ENCODE measurements around the gene TRANK1. TPM values are rescaled to one million over a fixed set of nuclear protein-coding genes. Genes with fewer than 3 reads are reported as not detected.

The TRANK1 gene
- total RNA-seq, 1 experiment from 2014 or later, result 1.1 TPM

- Histone ChIP-seq H3K4me2 (ENCODE audit: low read length) (peak overlapping the region; percentile 41), H4K20me1 (ENCODE audit: insufficient read depth) (no peaks in the 10 kb centered on the region), H3K9me2 (ENCODE audit: insufficient read depth) (no peaks in the 10 kb centered on the region), H3K27ac (ENCODE audit: low read depth, low read length) (no peak overlapping the region), H2AFZ (ENCODE audit: low read depth, low read length, poor library complexity, severe bottlenecking) (no peak overlapping the region), H3K9ac (ENCODE audit: low read length) (no peak overlapping the region), H3K4me3 (replicated peaks in 1 of 2; ENCODE audit: low read depth in 1 of 2, low read length in 2 of 2) (peak overlapping the region in 1 of 2 experiments; percentile 4; a peak in 1 of 4 replicates), H3K79me2 (ENCODE audit: insufficient read depth, low read length) (no peaks in the 10 kb centered on the region), H3K27me3 (ENCODE audit: insufficient read depth, low read length) (no peaks in the 10 kb centered on the region), H3K36me3 (ENCODE audit: control insufficient read depth in 1 of 2, insufficient read depth in 2 of 2, low read length in 2 of 2) (no peaks in the 10 kb centered on the region), H3K4me1 (ENCODE audit: control insufficient read depth in 1 of 2, insufficient read depth in 2 of 2, low read length in 2 of 2) (peaks cover 0 to 4% of the 10 kb centered on the region in 2 experiments; a peak in 1 of 4 replicates), H3K9me3 (ENCODE audit: control insufficient read depth in 1 of 2, insufficient read depth in 1 of 2, low read depth in 1 of 2, low read length in 2 of 2) (no peaks in the 10 kb centered on the region)
- no peak for TF ChIP-seq EGR1 (IDR thresholded peaks at IDR 0.05; ENCODE audit: low read depth)
- no peak for TF ChIP-seq CBX3 (IDR thresholded peaks at IDR 0.05; ENCODE audit: low read depth)
- TF ChIP-seq JUND (IDR thresholded peaks at IDR 0.05), result no peak
- no peak for TF ChIP-seq FOSL1 (IDR thresholded peaks at IDR 0.05; ENCODE audit: low read depth)
- TF ChIP-seq, protein P1, sequence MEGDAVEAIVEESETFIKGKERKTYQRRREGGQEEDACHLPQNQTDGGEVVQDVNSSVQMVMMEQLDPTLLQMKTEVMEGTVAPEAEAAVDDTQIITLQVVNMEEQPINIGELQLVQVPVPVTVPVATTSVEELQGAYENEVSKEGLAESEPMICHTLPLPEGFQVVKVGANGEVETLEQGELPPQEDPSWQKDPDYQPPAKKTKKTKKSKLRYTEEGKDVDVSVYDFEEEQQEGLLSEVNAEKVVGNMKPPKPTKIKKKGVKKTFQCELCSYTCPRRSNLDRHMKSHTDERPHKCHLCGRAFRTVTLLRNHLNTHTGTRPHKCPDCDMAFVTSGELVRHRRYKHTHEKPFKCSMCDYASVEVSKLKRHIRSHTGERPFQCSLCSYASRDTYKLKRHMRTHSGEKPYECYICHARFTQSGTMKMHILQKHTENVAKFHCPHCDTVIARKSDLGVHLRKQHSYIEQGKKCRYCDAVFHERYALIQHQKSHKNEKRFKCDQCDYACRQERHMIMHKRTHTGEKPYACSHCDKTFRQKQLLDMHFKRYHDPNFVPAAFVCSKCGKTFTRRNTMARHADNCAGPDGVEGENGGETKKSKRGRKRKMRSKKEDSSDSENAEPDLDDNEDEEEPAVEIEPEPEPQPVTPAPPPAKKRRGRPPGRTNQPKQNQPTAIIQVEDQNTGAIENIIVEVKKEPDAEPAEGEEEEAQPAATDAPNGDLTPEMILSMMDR (IDR thresholded peaks at IDR 0.05 in 2 of 3, conservative IDR thresholded peaks at IDR 0.05 in 1 of 3; ENCODE audit: borderline replicate concordance in 1 of 3, insufficient read depth in 1 of 3, low read depth in 2 of 3, low read length in 2 of 3), result no peak
- no peak for TF ChIP-seq SP1 (IDR thresholded peaks at IDR 0.05; ENCODE audit: low read depth)
- TF ChIP-seq ZNF274 (IDR thresholded peaks at IDR 0.05; ENCODE audit: low read depth, low read length), result no peak
- no peak for TF ChIP-seq POLR2AphosphoS5 (IDR thresholded peaks at IDR 0.05; ENCODE audit: low read depth, low read length)
- TF ChIP-seq, protein P2, sequence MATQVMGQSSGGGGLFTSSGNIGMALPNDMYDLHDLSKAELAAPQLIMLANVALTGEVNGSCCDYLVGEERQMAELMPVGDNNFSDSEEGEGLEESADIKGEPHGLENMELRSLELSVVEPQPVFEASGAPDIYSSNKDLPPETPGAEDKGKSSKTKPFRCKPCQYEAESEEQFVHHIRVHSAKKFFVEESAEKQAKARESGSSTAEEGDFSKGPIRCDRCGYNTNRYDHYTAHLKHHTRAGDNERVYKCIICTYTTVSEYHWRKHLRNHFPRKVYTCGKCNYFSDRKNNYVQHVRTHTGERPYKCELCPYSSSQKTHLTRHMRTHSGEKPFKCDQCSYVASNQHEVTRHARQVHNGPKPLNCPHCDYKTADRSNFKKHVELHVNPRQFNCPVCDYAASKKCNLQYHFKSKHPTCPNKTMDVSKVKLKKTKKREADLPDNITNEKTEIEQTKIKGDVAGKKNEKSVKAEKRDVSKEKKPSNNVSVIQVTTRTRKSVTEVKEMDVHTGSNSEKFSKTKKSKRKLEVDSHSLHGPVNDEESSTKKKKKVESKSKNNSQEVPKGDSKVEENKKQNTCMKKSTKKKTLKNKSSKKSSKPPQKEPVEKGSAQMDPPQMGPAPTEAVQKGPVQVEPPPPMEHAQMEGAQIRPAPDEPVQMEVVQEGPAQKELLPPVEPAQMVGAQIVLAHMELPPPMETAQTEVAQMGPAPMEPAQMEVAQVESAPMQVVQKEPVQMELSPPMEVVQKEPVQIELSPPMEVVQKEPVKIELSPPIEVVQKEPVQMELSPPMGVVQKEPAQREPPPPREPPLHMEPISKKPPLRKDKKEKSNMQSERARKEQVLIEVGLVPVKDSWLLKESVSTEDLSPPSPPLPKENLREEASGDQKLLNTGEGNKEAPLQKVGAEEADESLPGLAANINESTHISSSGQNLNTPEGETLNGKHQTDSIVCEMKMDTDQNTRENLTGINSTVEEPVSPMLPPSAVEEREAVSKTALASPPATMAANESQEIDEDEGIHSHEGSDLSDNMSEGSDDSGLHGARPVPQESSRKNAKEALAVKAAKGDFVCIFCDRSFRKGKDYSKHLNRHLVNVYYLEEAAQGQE (IDR thresholded peaks at IDR 0.05; ENCODE audit: low read depth), result no peak
- TF ChIP-seq ZBTB33 (IDR thresholded peaks at IDR 0.05; ENCODE audit: extremely low read depth, insufficient replicate concordance, low read length), result no peak
- TF ChIP-seq POLR2A (IDR thresholded peaks at IDR 0.05; ENCODE audit: borderline replicate concordance, extremely low read depth, insufficient read depth, insufficient read length), result no peak
- TF ChIP-seq EZH2 (IDR thresholded peaks at IDR 0.05), result no peak
- no peak for TF ChIP-seq MAX (IDR thresholded peaks at IDR 0.05)
- no peak for ATAC-seq
- BruUV-seq (replicated peaks), result no TSS peak
- ChIA-PET CTCF (no interaction called here), RAD21 (ENCODE audit: low non-redundant PET in 1 of 2, low total read pairs in 2 of 2, uncharacterized antibody in 2 of 2, unreplicated experiment in 2 of 2) (no interaction called here), POLR2A (no interaction called here)
- intact Hi-C loops (cut with micrococcal nuclease), result no loop called here
- DNase-seq (ENCODE audit: low read depth, low spot score), result no peak
These were observed 36.1 kb downstream of the TRANK1 start for GRCh38 chr3:36908647-36909180.
